ENCODE measurements around the gene LRRC37A. TPM values are rescaled to one million over a fixed set of nuclear protein-coding genes. Genes with fewer than 3 reads are reported as not detected.
"Not testable (repeated sequence)": the region's sequence is repeated elsewhere in the genome, so short reads cannot be mapped to it uniquely, and the experiment has no call there.

Gene LRRC37A
- total and polyA plus RNA-seq, 9 of the 15 experiments (the other 6 are each of a cell fraction or from before 2014, with no cell fraction given): 0.14 to 3.1 (median 1.8) TPM

- TF ChIP-seq ZBTB40 (IDR thresholded peaks at IDR 0.05) (0 out of 2 replicates have a peak, but pooled peaks have one; percentile 63), PREB (CRISPR knock-in tag; IDR thresholded peaks at IDR 0.05) (0 out of 2 replicates have a peak, but pooled peaks have one; percentile 31), FOXA3 (CRISPR knock-in tag; conservative IDR thresholded peaks at IDR 0.05 in 1 of 2, IDR thresholded peaks at IDR 0.05 in 1 of 2) (peak in 1 of 2 experiments; percentile 64; a peak in 1 of 4 replicates)
- not testable (repeated sequence) for TF ChIP-seq ZBTB40 (CRISPR knock-in tag; IDR thresholded peaks at IDR 0.05)
Measured at GRCh38 chr17:46266063-46266655, 28.8 kb upstream of the LRRC37A start (continued).

Measured in K562 (cell line).